Peyer's patch (tissue), 4 donors: ENCODE results near the gene TMEM176A. TPM values are rescaled to one million over a fixed set of nuclear protein-coding genes. Genes with fewer than 3 reads are reported as not detected.

Experiments
- DNase-seq, 3 donors: peaks; one replicate each; pipeline ENCODE4 v3.0.0-alpha.2; 2017 to 2019
- H3K27ac ChIP-seq, 4 donors: fragments of 200-600 bp; sonication (generic); one replicate each; pipeline ENCODE4 v1.5.1; 2016 to 2019
- H3K27me3 ChIP-seq, 2 donors: fragments of 200-600 bp; sonication (generic); one replicate each; pipeline ENCODE4 v1.5.1; 2019
- H3K36me3 ChIP-seq, 3 donors: fragments of 200-600 bp; sonication (generic); one replicate each; pipeline ENCODE4 v1.5.1; 2016 to 2019
- H3K4me1 ChIP-seq, 4 donors: fragments of 200-600 bp; sonication (generic); one replicate each; pipeline ENCODE4 v1.5.1; 2016 to 2019
- H3K4me3 ChIP-seq, 4 donors: fragments of 200-600 bp; sonication (generic); 1 replicate in 3 of 4; 2 replicates in 1 of 4; pipeline ENCODE4 v1.5.1; 2016 to 2019; ENCODE audit warnings: mild to moderate bottlenecking in 1 of 4
- H3K9me3 ChIP-seq, 4 donors: fragments of 200-600 bp; sonication (generic); one replicate each; pipeline ENCODE4 v1.5.1; 2016 to 2019; ENCODE audit warnings: mild to moderate bottlenecking in 1 of 4
- CTCF ChIP-seq, 6 experiments: fragments of 450-650 bp in 4 of 6; fragments of 200-600 bp in 2 of 6; sonication (generic) in 1 of 6; IDR thresholded peaks; one replicate each; pipeline ENCODE4 v1.5.1; 2017 to 2019; ENCODE audit warnings: antibody characterized with exemption in 6 of 6, mild to moderate bottlenecking in 3 of 6, moderate library complexity in 1 of 6
- POLR2A ChIP-seq, 2 donors: fragments of 450-650 bp; IDR thresholded peaks; one replicate each; pipeline ENCODE4 v1.5.1; 2017; ENCODE audit warnings: antibody characterized with exemption in 2 of 2, mild to moderate bottlenecking in 2 of 2, moderate library complexity in 2 of 2
- total RNA-seq, 4 donors: library from RNA; depleted of rRNA; stranded (reverse); fragments of >200 nt; gene quantifications; one replicate each; pipeline ENCODE4 v1.1.0, GENCODE V29; 2016

TMEM176A gene
- total RNA-seq, 4 donors from 2014 or later: 88.3 to 338 (median 232) TPM

- DNase-seq: peak in 1 of 3 donors; percentile 37
- Histone ChIP-seq H3K27me3 (no peaks in the 10 kb centered on the region), H3K4me1 (peaks cover 0 to 65% (median 2%) of the 10 kb centered on the region in 4 donors), H3K9me3 (no peaks in the 10 kb centered on the region), H3K36me3 (no peaks in the 10 kb centered on the region), H3K4me3 (no peak overlapping the region), H3K27ac (peak overlapping the region in 3 of 4 donors; percentile 55 to 68 (median 63))
- TF ChIP-seq CTCF (IDR thresholded peaks at IDR 0.05): no peak
Measured at GRCh38 chr7:150781961-150782360, 18.6 kb upstream of the TMEM176A start.

GRCh38 chr7:150784120-150784736, 16.3 kb upstream of the TMEM176A start:
- Histone ChIP-seq H3K27ac (peak overlapping the region; percentile 51 to 90 (median 70)), H3K27me3 (no peaks in the 10 kb centered on the region), H3K36me3 (no peaks in the 10 kb centered on the region), H3K4me1 (peaks cover 4 to 73% (median 10%) of the 10 kb centered on the region in 4 donors), H3K4me3 (no peak overlapping the region), H3K9me3 (no peaks in the 10 kb centered on the region)
- TF ChIP-seq CTCF (IDR thresholded peaks at IDR 0.05) (no peak), POLR2A (IDR thresholded peaks at IDR 0.05) (peak; percentile 43 to 66)
- DNase-seq: peak in 2 of 3 donors; percentile 69 to 84

GRCh38 chr7:150784954-150785353, 15.6 kb upstream of the TMEM176A start:
- DNase-seq: peak in 2 of 3 donors; percentile 61 to 62
- TF ChIP-seq CTCF (IDR thresholded peaks at IDR 0.05): no peak
- TF ChIP-seq POLR2A (IDR thresholded peaks at IDR 0.05): peak in 1 of 2 donors; percentile 41
- Histone ChIP-seq H3K36me3 (no peaks in the 10 kb centered on the region), H3K9me3 (no peaks in the 10 kb centered on the region), H3K4me1 (peaks cover 4 to 75% (median 10%) of the 10 kb centered on the region in 4 donors), H3K27me3 (no peaks in the 10 kb centered on the region), H3K4me3 (no peak overlapping the region), H3K27ac (peak overlapping the region; percentile 51 to 90 (median 70))

GRCh38 chr7:150787321-150788281, 13.0 kb upstream of the TMEM176A start:
- Histone ChIP-seq H3K4me1 (peaks cover 4 to 53% (median 10%) of the 10 kb centered on the region in 4 donors), H3K9me3 (no peaks in the 10 kb centered on the region), H3K27ac (peak overlapping the region; percentile 59 to 81 (median 78)), H3K36me3 (peaks cover 0 to 24% (median 0%) of the 10 kb centered on the region in 3 donors), H3K27me3 (no peaks in the 10 kb centered on the region), H3K4me3 (no peak overlapping the region)
- TF ChIP-seq CTCF (IDR thresholded peaks at IDR 0.05) (peak in 1 of 6 experiments; percentile 10), POLR2A (IDR thresholded peaks at IDR 0.05) (no peak)
- peak in 1 of 3 donors; percentile 61 for DNase-seq

GRCh38 chr7:150788474-150789269, 11.9 kb upstream of the TMEM176A start:
- no peaks in the 10 kb centered on the region for H3K27me3 ChIP-seq
- H3K4me3 ChIP-seq: no peak overlapping the region
- no peaks in the 10 kb centered on the region for H3K9me3 ChIP-seq
- peak overlapping the region; percentile 59 to 81 (median 78) for H3K27ac ChIP-seq
- H3K4me1 ChIP-seq: peaks cover 4 to 52% (median 10%) of the 10 kb centered on the region in 4 donors
- TF ChIP-seq CTCF (IDR thresholded peaks at IDR 0.05) (no peak), POLR2A (IDR thresholded peaks at IDR 0.05) (no peak)
- DNase-seq: peak in 1 of 3 donors; percentile 61
- peaks cover 0 to 35% (median 0%) of the 10 kb centered on the region in 3 donors for H3K36me3 ChIP-seq
